ENCODE results near the gene CHST10. TPM values are rescaled to one million over a fixed set of nuclear protein-coding genes. Genes with fewer than 3 reads are reported as not detected.

The CHST10 gene
- total and polyA plus RNA-seq, 11 donors: 5.8 to 14.1 (median 8.8) TPM

GRCh38 chr2:100451734-100452133 is 34.3 kb upstream of the CHST10 start:
- Histone ChIP-seq H3K4me3 (no peak overlapping the region), H3K9me3 (peaks cover 0 to 18% (median 4%) of the 10 kb centered on the region in 12 donors), H3K27ac (no peak overlapping the region), H3K4me1 (no peaks in the 10 kb centered on the region), H3K27me3 (no peaks in the 10 kb centered on the region), H3K36me3 (no peaks in the 10 kb centered on the region)
- intact Hi-C loops (cut with DNase I): no loop called here
- DNase-seq (no peak), ATAC-seq (no peak)
- TF ChIP-seq POLR2A (IDR thresholded peaks at IDR 0.05) (no peak), CTCF (IDR thresholded peaks at IDR 0.05) (no peak)

GRCh38 chr2:100451092-100451491 is 33.6 kb upstream of the CHST10 start:
- no peak for DNase-seq
- no peak overlapping the region for H3K4me3 ChIP-seq
- ATAC-seq: no peak
- H3K36me3 ChIP-seq: no peaks in the 10 kb centered on the region
- no peak overlapping the region for H3K27ac ChIP-seq
- peaks cover 0 to 12% (median under 1%) of the 10 kb centered on the region in 12 donors for H3K9me3 ChIP-seq
- no peaks in the 10 kb centered on the region for H3K4me1 ChIP-seq
- TF ChIP-seq CTCF (IDR thresholded peaks at IDR 0.05) (no peak), POLR2A (IDR thresholded peaks at IDR 0.05) (no peak)
- 76 to 81% (median 79%) methylated on average over 5 of the region's 5 CpGs for WGBS, 4 donors
- no peaks in the 10 kb centered on the region for H3K27me3 ChIP-seq
- intact Hi-C loops (cut with DNase I): no loop called here

GRCh38 chr2:100446696-100447095 is 29.2 kb upstream of the CHST10 start:
- no peaks in the 10 kb centered on the region for H3K27me3 ChIP-seq
- 72 to 80% (median 77%) methylated on average over 2 of the region's 2 CpGs for WGBS, 4 donors
- ATAC-seq (no peak), DNase-seq (no peak)
- H3K9me3 ChIP-seq: peaks cover 0 to 6% (median 0%) of the 10 kb centered on the region in 12 donors
- no peak overlapping the region for H3K27ac ChIP-seq
- no peaks in the 10 kb centered on the region for H3K4me1 ChIP-seq
- intact Hi-C loops (cut with DNase I): no loop called here
- TF ChIP-seq CTCF (IDR thresholded peaks at IDR 0.05): no peak
- TF ChIP-seq POLR2A (IDR thresholded peaks at IDR 0.05): no peak
- no peak overlapping the region for H3K4me3 ChIP-seq
- no peaks in the 10 kb centered on the region for H3K36me3 ChIP-seq

GRCh38 chr2:100437751-100438150 is 20.3 kb upstream of the CHST10 start:
- Histone ChIP-seq H3K27ac (no peak overlapping the region), H3K4me1 (no peaks in the 10 kb centered on the region), H3K9me3 (no peaks in the 10 kb centered on the region), H3K4me3 (no peak overlapping the region), H3K36me3 (no peaks in the 10 kb centered on the region), H3K27me3 (peaks cover 0 to 23% (median 0%) of the 10 kb centered on the region in 9 donors)
- intact Hi-C loops (cut with DNase I): no loop called here
- ATAC-seq: no peak
- DNase-seq: no peak
- WGBS, 4 donors: 65 to 74% (median 71%) methylated on average over 8 of the region's 8 CpGs
- TF ChIP-seq CTCF (IDR thresholded peaks at IDR 0.05) (no peak), POLR2A (IDR thresholded peaks at IDR 0.05) (no peak)

Measured in heart left ventricle (tissue), 16 donors.